Small intestine (tissue), 16 donors: ENCODE results near the gene PABPC5. TPM values are rescaled to one million over a fixed set of nuclear protein-coding genes. Genes with fewer than 3 reads are reported as not detected.

ENCODE experiments used
- DNase-seq, 2 donors: peaks; one replicate each; pipeline versions ENCODE4 v3.0.0 to v3.0.0-alpha.2; 2013
- FAIRE-seq: peaks from 2 replicates; lab custom pipeline; 2012; peaks lifted over from hg19 to GRCh38; lab: Jason Lieb, UNC
- H3K27ac ChIP-seq, 3 donors: one replicate each; pipeline ENCODE4 v1.5.1; 2013; ENCODE audit warnings: low read length in 2 of 3, mild to moderate bottlenecking in 2 of 3, control low read depth in 1 of 3, inconsistent platforms in 1 of 3, low read depth in 1 of 3, moderate library complexity in 1 of 3
- H3K27me3 ChIP-seq, 3 donors: one replicate each; pipeline ENCODE4 v1.6.1; 2013; ENCODE audit warnings: low read length in 3 of 3, inconsistent platforms in 1 of 3; ENCODE audit not compliant: control insufficient read depth in 3 of 3, insufficient read depth in 3 of 3
- H3K36me3 ChIP-seq, 3 donors: one replicate each; pipeline ENCODE4 v1.6.1; 2013; ENCODE audit warnings: low read length in 3 of 3, inconsistent platforms in 1 of 3, low read depth in 1 of 3, mild to moderate bottlenecking in 1 of 3, moderate library complexity in 1 of 3; ENCODE audit not compliant: control insufficient read depth in 3 of 3, insufficient read depth in 2 of 3
- H3K4me1 ChIP-seq, 3 donors: one replicate each; pipeline ENCODE4 v1.6.1; 2013; ENCODE audit warnings: low read length in 2 of 3, inconsistent platforms in 1 of 3, low read depth in 1 of 3, mild to moderate bottlenecking in 1 of 3, moderate library complexity in 1 of 3; ENCODE audit not compliant: control insufficient read depth in 3 of 3, insufficient read depth in 2 of 3
- H3K4me3 ChIP-seq, 3 donors: one replicate each; pipeline ENCODE4 v1.5.1; 2013; ENCODE audit warnings: low read length in 3 of 3, control low read depth in 1 of 3, inconsistent platforms in 1 of 3, low read depth in 1 of 3, mild to moderate bottlenecking in 1 of 3, moderate library complexity in 1 of 3
- H3K9me3 ChIP-seq, 2 donors: one replicate each; pipeline ENCODE4 v1.6.1; 2013; ENCODE audit warnings: low read depth in 1 of 2, low read length in 1 of 2; ENCODE audit not compliant: control insufficient read depth in 2 of 2, insufficient read depth in 1 of 2
- WGBS, 3 donors: extraction: QIAGEN DNeasy Blood & Tissue Kit; methylation state at CpG; one replicate each; pipeline ENCODE4 v1.1.7; 2013; 5-methylcytosine and 5-hydroxymethylcytosine counted together
- long read RNA-seq, 10 donors: transcript quantifications; one replicate each; lab custom pipeline, GENCODE V29; 2026
- polyA plus RNA-seq, 4 donors: library from polyadenylated mRNA; stranded (reverse) in 3 of 4; unstranded in 1 of 4; fragments of 200-250 nt in 3 of 4; fragments of 120-200 nt in 1 of 4; gene quantifications; one replicate each; pipeline versions ENCODE4 v1.2.1 to v1.2.3, GENCODE V29; 2013
- donor health status: healthy with polysubstance abuse.
- donor health status: control.
- donor health status: control.
- donor health status: Bipolar disorder and iron deficiency.
- donor health status: healthy.

Gene PABPC5
- polyA plus RNA-seq = 1 to 10 TPM in 1 of 4 donors, under 1 TPM in 2, not detected in 1; 0.27 to 1.2 (median 0.54) TPM
- long read RNA-seq, donor 1, partial matches to known transcripts = 0 of 1 reads
- long read RNA-seq, donor 1, other reads (novel, unspliced or antisense) = 0 of 1 reads
- long read RNA-seq, donor 2 = 0 reads
- long read RNA-seq, donor 3, partial matches to known transcripts = 0 of 1 reads
- long read RNA-seq, donor 3, other reads (novel, unspliced or antisense) = 0 of 1 reads
- long read RNA-seq, donor 4 = 0 reads
- long read RNA-seq, donor 5 = 0 reads
- long read RNA-seq, donor 6, partial matches to known transcripts = 0 of 1 reads
- long read RNA-seq, donor 6, other reads (novel, unspliced or antisense) = 0 of 1 reads
- long read RNA-seq, donor 7, partial matches to known transcripts = 0 of 1 reads
- long read RNA-seq, donor 7, other reads (novel, unspliced or antisense) = 0 of 1 reads
- long read RNA-seq, donor 8 = 0 reads
- long read RNA-seq, donor 9 = 0 reads
- long read RNA-seq, donor 10, partial matches to known transcripts = 0 of 1 reads
- long read RNA-seq, donor 10, other reads (novel, unspliced or antisense) = 0 of 1 reads

DNA sequence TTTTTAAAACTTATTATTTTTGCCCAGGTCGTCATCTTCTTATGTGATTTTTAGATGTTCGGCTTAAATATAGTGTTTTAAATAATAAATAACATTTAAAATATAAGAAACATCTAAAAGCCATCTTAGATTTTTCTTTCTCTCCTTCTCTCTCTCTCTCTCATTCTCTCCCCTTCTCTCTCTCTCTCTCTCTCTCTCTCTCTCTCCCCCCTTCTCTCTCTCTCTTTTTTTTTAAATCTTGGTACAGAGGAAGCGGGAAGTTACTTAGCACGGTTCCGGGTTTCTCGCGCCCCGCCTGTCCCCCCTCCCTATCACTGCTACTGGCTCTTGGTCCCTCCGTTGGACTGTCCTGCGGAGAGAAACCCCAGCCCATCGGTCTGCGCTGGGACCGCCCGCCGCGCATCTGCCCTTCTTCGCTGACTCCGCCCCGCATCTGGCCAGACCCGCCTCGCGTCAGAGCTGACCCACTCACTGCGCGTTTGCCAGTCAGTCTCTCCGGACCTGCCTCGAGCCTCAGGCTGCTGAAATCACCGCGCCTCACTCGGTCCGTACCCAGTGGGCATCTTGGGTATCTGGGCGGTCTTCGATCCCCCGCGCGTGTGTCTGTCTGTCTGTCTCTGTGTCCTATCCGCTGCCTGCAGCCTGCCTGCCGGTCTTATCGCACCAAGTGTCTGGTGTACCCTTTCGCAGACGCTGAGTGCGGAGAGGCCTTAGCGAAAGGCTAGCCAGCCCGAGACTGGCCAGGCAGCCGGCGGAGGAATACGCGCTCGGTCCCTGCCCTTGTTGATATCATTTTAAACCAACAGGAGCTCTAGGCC, at the start of gene PABPC5:
Gene PABPC5 (plus strand): TSS at position 489 of the 818 bp plus-strand sequence. CDS start 739 bp downstream, outside the sequence.
- Histone ChIP-seq H3K9me3 (no peaks in the 10 kb centered on the region), H3K36me3 (no peaks in the 10 kb centered on the region), H3K27me3 (no peaks in the 10 kb centered on the region), H3K27ac (peak within 1 kb of the TSS in 2 of 3 donors; percentile 66 to 86), H3K4me1 (no peaks in the 10 kb centered on the region), H3K4me3 (peak within 1 kb of the TSS in 1 of 3 donors; percentile 47)
- FAIRE-seq = no peak
- WGBS, 3 donors = 7 to 42% (median 38%) methylated on average over 47 to 48 of the region's 48 CpGs
- peak; percentile 0 to 33 for DNase-seq

DNA sequence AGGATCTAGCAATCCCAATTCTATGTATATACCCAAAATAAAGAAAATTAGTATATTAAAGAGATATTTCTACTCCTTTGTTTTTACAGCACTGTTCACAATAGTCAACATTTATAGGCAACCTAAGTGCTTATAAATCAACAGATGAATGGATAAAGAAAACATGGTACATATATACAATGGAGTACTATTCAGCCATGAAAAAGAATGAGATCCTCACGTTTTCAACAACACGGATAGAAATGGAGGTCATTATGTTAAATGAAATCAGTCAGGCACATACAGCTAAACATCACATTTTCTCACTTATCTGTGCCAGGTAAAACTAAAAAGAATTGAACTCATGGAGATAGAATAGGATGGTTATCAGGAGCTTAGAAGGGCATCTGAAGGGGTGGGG, 45.6 kb upstream of the PABPC5 start:
- Histone ChIP-seq H3K27me3 (no peaks in the 10 kb centered on the region), H3K36me3 (no peaks in the 10 kb centered on the region), H3K27ac (no peak overlapping the region), H3K9me3 (no peaks in the 10 kb centered on the region), H3K4me3 (no peak overlapping the region), H3K4me1 (no peaks in the 10 kb centered on the region)
- DNase-seq (no peak), FAIRE-seq (no peak)
- WGBS, 3 donors = 77 to 86% (median 81%) methylated on average over 2 of the region's 2 CpGs

- no peaks in the 10 kb centered on the region for H3K4me1 ChIP-seq
- DNase-seq (no peak), FAIRE-seq (no peak)
- H3K27ac ChIP-seq = no peak overlapping the region
- WGBS, 3 donors = 18 to 34% (median 25%) methylated on average over 6 of the region's 6 CpGs
- no peaks in the 10 kb centered on the region for H3K36me3 ChIP-seq
- no peak overlapping the region for H3K4me3 ChIP-seq
- no peaks in the 10 kb centered on the region for H3K9me3 ChIP-seq
- no peaks in the 10 kb centered on the region for H3K27me3 ChIP-seq
Observed at GRCh38 chrX:91414713-91415112, 19.9 kb upstream of the PABPC5 start.

DNA sequence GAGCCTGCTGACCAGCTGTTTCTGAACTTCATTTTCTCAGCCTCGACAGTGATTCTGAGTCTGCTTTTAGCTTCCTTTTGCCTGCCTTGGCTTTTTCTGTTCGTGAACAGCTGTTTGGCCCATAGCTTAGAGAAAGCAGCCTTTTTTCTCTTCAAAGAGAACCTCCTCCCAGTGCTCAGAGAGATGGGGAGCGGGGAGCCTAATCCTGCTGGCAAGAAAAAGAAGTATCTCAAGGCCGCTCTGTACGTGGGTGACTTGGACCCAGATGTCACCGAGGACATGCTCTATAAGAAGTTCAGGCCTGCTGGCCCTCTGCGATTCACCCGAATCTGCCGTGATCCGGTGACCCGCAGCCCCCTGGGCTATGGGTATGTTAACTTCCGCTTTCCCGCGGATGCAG, 756 bp downstream of the PABPC5 start:
- H3K4me3 ChIP-seq = peak overlapping the region in 1 of 3 donors; percentile 47
- DNase-seq = peak in 1 of 2 donors; percentile 1
- H3K27ac ChIP-seq = peak overlapping the region in 2 of 3 donors; percentile 66 to 86
- FAIRE-seq = no peak
- no peaks in the 10 kb centered on the region for H3K9me3 ChIP-seq
- no peaks in the 10 kb centered on the region for H3K36me3 ChIP-seq
- H3K27me3 ChIP-seq = no peaks in the 10 kb centered on the region
- no peaks in the 10 kb centered on the region for H3K4me1 ChIP-seq
- whole genome bisulfite sequencing, 3 donors = 53 to 76% (median 60%) methylated on average over 14 of the region's 14 CpGs
